ENCODE results near the gene SLFNL1. TPM values are rescaled to one million over a fixed set of nuclear protein-coding genes. Genes with fewer than 3 reads are reported as not detected.
A peak's percentile ranks its signal among the peaks of the same experiment; 100 is the strongest.

SLFNL1 gene
- total RNA-seq, 1 experiment from 2014 or later: not detected

- TF ChIP-seq ATF6 (CRISPR knock-in tag; IDR thresholded peaks at IDR 0.05): no peak
- no peak for TF ChIP-seq E2F4 (CRISPR knock-in tag; IDR thresholded peaks at IDR 0.05; ENCODE audit: borderline replicate concordance, low read depth)
- TF ChIP-seq ATF3 (CRISPR knock-in tag; conservative IDR thresholded peaks at IDR 0.05): no peak
- TF ChIP-seq FOXP4 (CRISPR knock-in tag; IDR thresholded peaks at IDR 0.05): no peak
- TF ChIP-seq ZNF671 (CRISPR knock-in tag; IDR thresholded peaks at IDR 0.05): no peak
- no peak for TF ChIP-seq ZNF396 (CRISPR knock-in tag; IDR thresholded peaks at IDR 0.05; ENCODE audit: borderline replicate concordance)
- TF ChIP-seq ZNF219 (CRISPR knock-in tag; IDR thresholded peaks at IDR 0.05; ENCODE audit: borderline replicate concordance): no peak
- TF ChIP-seq ZNF512 (CRISPR knock-in tag; IDR thresholded peaks at IDR 0.05; ENCODE audit: borderline replicate concordance): no peak
- TF ChIP-seq HMGA2 (CRISPR knock-in tag; IDR thresholded peaks at IDR 0.05): no peak
- no peak; the same call in 1 of the 2 replicates for TF ChIP-seq CBFB (CRISPR knock-in tag; IDR thresholded peaks at IDR 0.05; ENCODE audit: low read depth)
- no peak for TF ChIP-seq ZNF532 (CRISPR knock-in tag; IDR thresholded peaks at IDR 0.05; ENCODE audit: borderline replicate concordance)
- TF ChIP-seq NR1H2 (CRISPR knock-in tag; IDR thresholded peaks at IDR 0.05): no peak
- no peak for TF ChIP-seq CTCF (IDR thresholded peaks at IDR 0.05)
- no peak for TF ChIP-seq OVOL2 (CRISPR knock-in tag; IDR thresholded peaks at IDR 0.05; ENCODE audit: borderline replicate concordance)
- no peak for TF ChIP-seq MXD4 (CRISPR knock-in tag; IDR thresholded peaks at IDR 0.05; ENCODE audit: borderline replicate concordance)
- peak; percentile 74 for TF ChIP-seq ETV6 (CRISPR knock-in tag; IDR thresholded peaks at IDR 0.05)
- 0 out of 2 replicates have a peak, but pooled peaks have one; percentile 14 for TF ChIP-seq TEAD4 (CRISPR knock-in tag; IDR thresholded peaks at IDR 0.05)
- 0 out of 2 replicates have a peak, but pooled peaks have one; percentile 63 for TF ChIP-seq TCF7 (CRISPR knock-in tag; IDR thresholded peaks at IDR 0.05; ENCODE audit: low read depth)
Measured at GRCh38 chr1:40979241-40980067, 42.1 kb downstream of the SLFNL1 start, which contains the start of gene CTPS1 (continued).

Measured in WTC11 (cell line).